GM23248 (cell line): ENCODE measurements around the gene TTC39A.

Source experiments
- EZH2 ChIP-seq: fragments of 200-600 bp; sonication (generic); IDR thresholded peaks from 2 replicates; pipeline ENCODE4 v1.6.1; 2018; ENCODE audit warnings: antibody characterized with exemption, mild to moderate bottlenecking; ENCODE audit not compliant: insufficient read depth, poor library complexity, severe bottlenecking
- EZH2phosphoT487 ChIP-seq: fragments of 200-600 bp; sonication (generic); IDR thresholded peaks from 2 replicates; pipeline ENCODE4 v1.6.1; 2018; ENCODE audit warnings: antibody characterized with exemption, moderate library complexity, mild to moderate bottlenecking, low read depth; ENCODE audit not compliant: insufficient read depth

DNA sequence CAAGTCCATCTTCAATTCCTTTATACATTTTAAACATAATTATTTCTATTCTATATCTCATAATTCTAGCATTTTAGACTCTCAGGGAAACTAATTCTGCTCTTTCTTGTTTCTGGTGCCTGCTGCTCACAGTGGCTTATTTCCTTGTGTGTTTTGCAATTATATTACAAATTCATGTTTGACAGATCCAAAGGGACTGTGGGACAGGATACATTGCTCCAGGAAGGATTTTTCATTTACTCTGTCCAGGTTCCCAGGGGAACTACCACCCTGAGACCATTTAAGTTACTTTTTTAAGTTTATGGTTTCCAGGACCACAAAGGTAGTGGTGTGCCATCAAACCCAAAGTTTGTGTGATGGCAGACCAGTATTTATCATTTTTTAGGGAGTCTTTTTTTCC, 6.6 kb downstream of the TTC39A start:
- TF ChIP-seq EZH2, result no peak
- TF ChIP-seq EZH2phosphoT487, result no peak
